Measurements from ENCODE around the gene MUC12.

DNA sequence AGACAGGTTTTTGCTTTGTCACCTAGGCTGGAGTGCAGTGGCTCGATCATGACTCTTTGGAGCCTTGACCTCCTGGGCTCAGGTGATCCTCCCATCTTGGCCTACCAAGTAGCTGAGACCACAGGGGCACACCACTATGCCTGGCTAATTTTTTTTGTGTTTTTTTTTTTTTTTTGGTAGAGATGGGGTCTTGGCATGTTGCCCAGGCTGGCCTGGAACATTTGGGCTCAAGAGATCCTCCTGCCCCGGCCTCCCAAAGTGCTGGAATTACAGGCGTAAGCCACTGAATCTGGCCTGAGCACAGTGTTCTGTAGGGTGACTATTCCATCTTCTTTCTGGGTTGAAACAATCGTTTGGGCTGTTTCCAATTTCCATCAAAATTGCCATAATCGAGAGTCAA lies 21.6 kb upstream of the MUC12 start:
- TF ChIP-seq NRF1 (conservative IDR thresholded peaks at IDR 0.05 in 1 of 2, IDR thresholded peaks at IDR 0.05 in 1 of 2) (no peak), ZFP36 (IDR thresholded peaks at IDR 0.05; ENCODE audit: low read depth, low read length, partially characterized antibody) (no peak), CHD4 (IDR thresholded peaks at IDR 0.05; ENCODE audit: insufficient read depth, insufficient replicate concordance, low read depth, low read length, poor library complexity, severe bottlenecking) (no peak), ZNF780A (CRISPR knock-in tag; IDR thresholded peaks at IDR 0.05) (no peak), EZH2 (IDR thresholded peaks at IDR 0.05; ENCODE audit: borderline replicate concordance, low read depth, low read length) (no peak), RBM22 (IDR thresholded peaks at IDR 0.05; ENCODE audit: low read depth, low read length, poor library complexity, severe bottlenecking) (no peak), PRMT5 (CRISPR knock-in tag; IDR thresholded peaks at IDR 0.05) (no peak), ZBTB8A (IDR thresholded peaks at IDR 0.05; ENCODE audit: partially characterized antibody) (no peak), HMG20A (CRISPR knock-in tag; conservative IDR thresholded peaks at IDR 0.05) (no peak), TGIF2 (CRISPR knock-in tag; IDR thresholded peaks at IDR 0.05) (no peak)
- TF ChIP-seq, protein P1, sequence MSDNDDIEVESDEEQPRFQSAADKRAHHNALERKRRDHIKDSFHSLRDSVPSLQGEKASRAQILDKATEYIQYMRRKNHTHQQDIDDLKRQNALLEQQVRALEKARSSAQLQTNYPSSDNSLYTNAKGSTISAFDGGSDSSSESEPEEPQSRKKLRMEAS (CRISPR knock-in tag; IDR thresholded peaks at IDR 0.05), result no peak
- TF ChIP-seq, protein P2, sequence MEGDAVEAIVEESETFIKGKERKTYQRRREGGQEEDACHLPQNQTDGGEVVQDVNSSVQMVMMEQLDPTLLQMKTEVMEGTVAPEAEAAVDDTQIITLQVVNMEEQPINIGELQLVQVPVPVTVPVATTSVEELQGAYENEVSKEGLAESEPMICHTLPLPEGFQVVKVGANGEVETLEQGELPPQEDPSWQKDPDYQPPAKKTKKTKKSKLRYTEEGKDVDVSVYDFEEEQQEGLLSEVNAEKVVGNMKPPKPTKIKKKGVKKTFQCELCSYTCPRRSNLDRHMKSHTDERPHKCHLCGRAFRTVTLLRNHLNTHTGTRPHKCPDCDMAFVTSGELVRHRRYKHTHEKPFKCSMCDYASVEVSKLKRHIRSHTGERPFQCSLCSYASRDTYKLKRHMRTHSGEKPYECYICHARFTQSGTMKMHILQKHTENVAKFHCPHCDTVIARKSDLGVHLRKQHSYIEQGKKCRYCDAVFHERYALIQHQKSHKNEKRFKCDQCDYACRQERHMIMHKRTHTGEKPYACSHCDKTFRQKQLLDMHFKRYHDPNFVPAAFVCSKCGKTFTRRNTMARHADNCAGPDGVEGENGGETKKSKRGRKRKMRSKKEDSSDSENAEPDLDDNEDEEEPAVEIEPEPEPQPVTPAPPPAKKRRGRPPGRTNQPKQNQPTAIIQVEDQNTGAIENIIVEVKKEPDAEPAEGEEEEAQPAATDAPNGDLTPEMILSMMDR (IDR thresholded peaks at IDR 0.05 in 2 of 3, conservative IDR thresholded peaks at IDR 0.05 in 1 of 3; ENCODE audit: insufficient read depth in 2 of 3, low read depth in 1 of 3, low read length in 3 of 3), result no peak

Data from K562 (cell line).